GM21619 (cell line): Measurements from ENCODE around the gene TMEM132D.

Source experiments
- ATAC-seq: cut with Tn5 transposase; IDR thresholded peaks from one replicate; pipeline ENCODE4 v1.9.1; 2021; ENCODE audit not compliant: unreplicated experiment

TMEM132D gene

DNA sequence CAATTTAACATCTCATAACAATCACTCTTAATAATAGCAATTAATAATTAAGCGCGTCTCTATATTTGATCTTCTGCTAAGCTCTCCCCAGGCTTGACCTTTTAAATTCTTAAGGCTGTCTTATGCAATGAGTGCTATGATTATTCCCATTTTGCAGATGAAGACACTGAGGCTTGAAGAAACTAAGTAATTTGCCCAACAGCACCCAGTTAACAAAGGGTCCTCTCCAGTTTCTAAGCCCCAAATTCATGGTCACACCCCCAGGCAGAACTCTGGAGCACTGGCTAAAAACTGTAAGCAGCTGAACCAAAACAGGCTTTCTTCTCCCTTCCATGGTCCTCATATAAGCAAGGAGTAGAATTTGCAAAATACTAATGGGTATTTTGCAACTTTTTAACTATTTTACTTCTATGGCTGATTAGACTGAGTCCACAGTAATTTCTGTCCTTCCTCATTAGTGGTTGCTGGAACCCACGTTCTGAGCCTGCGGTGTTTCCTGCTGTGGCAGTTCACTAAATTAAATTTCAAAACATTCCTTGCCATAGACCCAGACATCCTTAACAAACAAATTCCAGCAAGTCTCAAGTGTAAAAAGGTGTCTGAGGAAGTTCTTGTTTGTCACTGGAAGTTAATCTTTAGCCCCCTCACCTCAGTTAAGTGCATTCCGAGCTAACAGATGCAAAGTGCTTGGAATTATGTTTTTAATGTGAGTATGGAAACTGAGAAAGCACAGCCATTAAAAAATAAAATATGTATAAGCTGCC, 76.5 kb downstream of the TMEM132D start:
- no peak for ATAC-seq

- ATAC-seq, result no peak
Observed at GRCh38 chr12:129826273-129826672, 77.6 kb downstream of the TMEM132D start.

DNA sequence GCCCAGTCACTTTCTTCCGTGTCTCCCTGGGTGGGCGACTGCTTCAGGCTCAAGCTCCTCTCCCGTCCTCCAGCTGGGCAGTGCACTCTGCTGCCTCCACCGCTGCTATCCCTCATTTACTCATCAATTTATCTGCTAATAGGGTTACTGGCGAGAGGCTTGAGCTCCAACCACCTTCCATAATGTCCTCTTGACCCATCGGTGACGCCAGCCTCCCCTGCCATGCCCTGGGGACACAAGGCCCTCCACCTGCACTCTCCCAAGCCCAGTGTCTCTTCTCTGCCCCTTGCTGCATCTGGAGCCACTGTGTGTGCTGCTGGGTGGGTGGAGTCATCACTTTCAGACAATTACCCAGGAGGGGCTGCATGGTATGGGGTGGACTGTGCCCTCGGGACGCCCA, 78.5 kb downstream of the TMEM132D start:
- no peak for ATAC-seq

DNA sequence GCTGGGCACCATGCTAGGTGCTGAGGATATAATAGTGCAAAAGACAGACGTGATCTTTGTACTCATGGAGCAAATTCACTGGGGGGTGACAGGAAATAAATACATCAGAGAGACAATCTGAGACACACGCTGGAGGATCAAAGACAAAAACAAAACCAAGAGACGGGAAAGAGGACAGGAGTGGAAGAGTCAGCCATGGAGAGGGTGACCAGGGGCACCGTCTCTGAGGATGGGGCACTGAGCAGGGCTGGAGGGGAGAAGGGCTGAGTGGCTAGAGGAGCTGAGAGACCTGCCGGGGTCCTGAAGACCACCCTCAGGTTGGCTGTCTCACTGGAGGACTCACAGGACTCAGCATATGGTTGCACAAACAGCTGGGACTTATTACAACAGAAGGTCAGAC, 81.9 kb downstream of the TMEM132D start:
- ATAC-seq, result no peak

GRCh38 chr12:129819391-129819790, 84.4 kb downstream of the TMEM132D start:
- ATAC-seq, result no peak

DNA sequence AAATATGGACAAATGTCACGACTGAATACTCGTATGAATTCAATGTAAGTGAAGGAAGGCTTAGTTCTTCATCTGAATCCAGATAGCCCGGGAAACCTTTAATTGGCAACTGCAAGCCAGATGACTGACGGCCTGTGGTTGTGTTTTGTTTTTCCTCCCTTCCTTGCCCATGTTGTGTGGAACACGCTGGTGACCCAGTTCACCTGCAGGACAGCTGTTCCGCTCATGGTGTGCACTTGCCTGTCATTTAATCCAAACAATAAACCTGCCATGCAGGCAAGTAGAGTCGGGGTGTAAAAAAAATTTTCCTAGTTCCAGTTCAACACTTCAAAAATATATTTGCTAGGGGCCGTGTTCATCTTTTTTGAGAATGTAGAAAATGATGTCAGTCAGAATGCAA, 88.0 kb downstream of the TMEM132D start:
- no peak for ATAC-seq

DNA sequence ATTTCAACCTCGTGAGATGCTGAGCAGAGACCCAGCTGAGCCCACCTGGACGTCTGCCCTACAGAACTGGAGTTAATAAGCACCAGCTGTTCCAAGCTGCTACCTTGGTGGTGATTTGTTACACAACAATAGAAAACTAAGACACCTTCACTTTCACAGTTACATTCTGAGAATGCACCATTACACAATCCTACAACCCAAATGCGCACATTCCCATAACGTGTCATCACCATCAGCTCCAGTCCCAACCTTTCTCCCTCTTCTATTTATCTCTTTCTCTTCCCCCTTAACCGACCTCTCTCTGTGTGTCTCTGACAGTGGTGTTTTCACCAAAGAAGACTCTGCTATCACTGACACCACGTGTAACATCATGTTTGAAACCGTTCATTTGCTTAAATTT, 91.9 kb downstream of the TMEM132D start:
- ATAC-seq, result no peak

DNA sequence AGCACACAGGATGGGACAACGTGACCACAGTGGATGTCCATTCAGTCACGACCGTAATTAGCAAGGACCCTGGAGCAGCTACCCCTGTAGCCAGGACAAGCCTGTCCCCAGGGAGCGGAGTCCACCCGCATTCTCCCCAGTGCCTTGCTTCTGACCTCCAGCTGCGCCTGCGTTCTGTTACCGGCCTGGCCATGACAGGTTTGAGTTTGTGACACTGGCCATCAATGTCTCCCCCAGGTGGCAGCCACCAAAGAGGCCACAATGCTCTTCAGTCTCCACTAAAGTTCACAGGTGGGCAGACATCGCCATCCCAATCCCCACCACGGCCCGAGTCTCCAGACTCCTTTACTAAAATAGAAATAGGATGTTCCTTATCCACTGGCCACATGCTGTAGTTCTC, 96.7 kb downstream of the TMEM132D start:
- no peak for ATAC-seq

DNA sequence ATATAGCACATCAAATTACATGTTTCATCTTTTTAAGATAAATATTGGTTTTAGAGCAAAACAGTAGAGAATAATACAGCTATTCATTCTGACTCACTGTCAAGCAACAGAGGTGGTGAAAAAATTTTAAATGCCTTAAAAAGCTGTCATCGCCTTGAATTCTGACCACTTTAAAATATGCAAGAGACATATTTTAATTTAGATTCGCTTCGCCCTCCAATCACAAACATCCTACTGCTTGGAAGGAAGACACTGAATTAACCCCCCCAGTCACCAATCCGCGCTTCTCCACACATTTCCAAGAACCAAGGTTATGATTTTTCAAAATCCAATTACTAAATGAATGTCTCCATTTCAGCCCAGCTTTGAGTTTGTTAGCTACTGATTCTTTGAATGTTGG, 112.4 kb downstream of the TMEM132D start:
- no peak for ATAC-seq

DNA sequence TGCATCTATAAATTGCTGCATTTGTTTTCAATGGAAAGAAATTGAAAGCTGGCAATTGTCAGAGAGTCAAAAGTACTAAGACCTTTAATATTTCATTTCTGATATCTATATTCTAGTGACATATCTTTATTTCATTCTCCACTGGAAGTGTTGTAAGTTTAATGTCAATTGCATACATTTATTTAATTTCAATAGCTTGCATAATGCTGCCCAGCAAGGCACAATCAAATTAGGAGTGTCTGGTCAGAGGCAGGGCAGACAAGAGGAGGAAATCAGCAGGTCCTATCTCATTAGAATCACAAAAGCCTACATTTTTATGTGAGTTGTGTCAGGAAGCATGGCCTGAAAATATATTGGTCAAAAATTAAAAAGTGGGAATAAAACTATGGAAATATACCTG, 112.9 kb downstream of the TMEM132D start:
- ATAC-seq, result no peak

DNA sequence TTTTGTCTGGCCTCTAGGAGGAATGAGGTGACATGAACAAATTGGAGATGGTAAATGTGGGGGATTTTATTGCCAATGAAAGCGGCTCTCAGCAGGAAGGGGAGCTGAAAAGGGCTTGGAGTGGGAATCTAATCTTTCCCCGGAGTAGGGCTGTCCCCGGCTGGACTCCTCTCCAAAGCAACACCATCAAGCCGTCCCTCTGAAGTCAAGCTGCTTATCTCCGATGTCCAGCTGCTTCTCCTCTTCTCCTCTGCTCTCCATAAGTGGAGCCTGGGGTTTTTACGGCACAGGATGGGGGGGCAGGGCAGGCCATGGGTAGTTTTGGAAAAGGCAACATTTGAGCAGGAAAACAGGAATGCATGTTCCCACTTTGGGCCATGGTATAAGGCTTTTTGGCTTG, 113.5 kb downstream of the TMEM132D start:
- ATAC-seq, result no peak

- ATAC-seq, result no peak
Observed at GRCh38 chr12:129789921-129790320, 113.9 kb downstream of the TMEM132D start.

- ATAC-seq, result no peak
Observed at GRCh38 chr12:129788506-129789084, 115.2 kb downstream of the TMEM132D start.

DNA sequence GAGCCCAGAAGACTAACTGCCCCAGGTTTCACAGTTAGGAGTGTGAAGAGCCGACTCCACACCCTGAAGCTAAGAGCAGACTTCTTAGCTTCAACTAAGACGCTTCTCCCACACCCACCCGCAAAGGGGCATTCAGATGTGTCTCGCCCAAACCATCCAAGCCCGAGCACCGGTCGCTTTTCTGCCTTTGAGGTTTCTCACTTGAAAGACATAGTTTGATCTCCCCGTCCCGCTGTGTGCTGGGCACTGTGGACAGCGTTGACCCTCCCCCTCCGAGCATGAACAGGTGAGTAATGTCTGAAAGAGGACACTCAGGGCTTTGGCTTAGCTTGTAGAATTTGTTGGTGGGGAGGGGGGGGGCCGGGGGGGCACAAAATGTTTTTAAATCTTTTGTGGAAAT, 123.8 kb downstream of the TMEM132D start:
- no peak for ATAC-seq

DNA sequence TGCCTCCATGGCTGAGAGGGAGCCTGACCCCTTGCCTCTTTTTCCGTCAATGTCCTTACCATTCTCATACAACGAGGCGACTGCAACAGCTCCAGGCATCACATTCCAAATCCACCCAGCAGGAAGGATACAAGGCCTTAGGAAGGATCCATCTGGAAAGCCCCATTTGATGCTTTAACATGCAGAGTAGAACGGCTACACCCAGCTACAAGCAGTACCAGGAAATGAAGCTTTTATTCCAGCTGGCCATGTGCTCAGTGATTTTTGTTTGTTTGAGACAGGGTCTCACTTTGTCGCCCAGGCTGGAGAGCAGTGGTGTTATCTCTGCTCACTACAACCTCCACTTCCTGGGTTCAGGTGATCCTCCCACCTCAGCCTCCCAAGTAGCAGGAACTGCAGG, 124.8 kb downstream of the TMEM132D start:
- no peak for ATAC-seq

DNA sequence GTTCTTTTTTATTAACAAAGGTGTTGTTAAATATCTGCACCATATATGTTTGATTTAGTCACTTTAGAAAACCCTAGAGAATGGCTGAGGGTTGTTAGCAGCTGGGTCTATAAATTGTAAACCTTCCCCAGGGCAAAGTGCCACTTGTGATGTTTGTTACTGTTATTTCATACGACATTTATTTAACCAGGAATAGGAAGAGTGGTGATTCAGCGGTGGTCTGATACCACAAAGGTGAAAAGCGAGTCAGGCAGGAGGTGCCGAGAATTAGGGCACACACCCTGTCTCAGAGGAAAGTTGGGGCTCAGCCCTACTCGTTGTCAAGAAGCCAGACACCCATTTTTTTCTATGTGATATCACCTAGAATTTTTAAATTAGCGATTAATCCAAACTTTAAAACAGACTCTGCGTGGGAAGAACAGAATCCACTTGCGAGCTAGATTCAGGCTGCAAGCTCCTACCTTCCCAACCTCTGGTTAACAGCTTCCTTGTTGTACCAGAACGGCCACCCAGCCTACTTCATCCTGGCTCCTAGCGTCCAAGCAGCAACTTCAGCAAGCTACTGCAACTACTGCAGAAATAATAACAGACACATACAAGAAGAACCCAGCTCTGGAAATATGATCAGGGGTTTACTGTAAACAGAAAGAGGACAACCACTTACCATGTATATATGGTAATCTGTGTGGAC, 126.7 kb downstream of the TMEM132D start:
- ATAC-seq, result no peak

- no peak for ATAC-seq
Observed at GRCh38 chr12:129772501-129773493, 131.0 kb downstream of the TMEM132D start.

- ATAC-seq, result no peak
Observed at GRCh38 chr12:129771238-129771637, 132.6 kb downstream of the TMEM132D start.

- ATAC-seq, result no peak
Observed at GRCh38 chr12:129765719-129766118, 138.1 kb downstream of the TMEM132D start.

DNA sequence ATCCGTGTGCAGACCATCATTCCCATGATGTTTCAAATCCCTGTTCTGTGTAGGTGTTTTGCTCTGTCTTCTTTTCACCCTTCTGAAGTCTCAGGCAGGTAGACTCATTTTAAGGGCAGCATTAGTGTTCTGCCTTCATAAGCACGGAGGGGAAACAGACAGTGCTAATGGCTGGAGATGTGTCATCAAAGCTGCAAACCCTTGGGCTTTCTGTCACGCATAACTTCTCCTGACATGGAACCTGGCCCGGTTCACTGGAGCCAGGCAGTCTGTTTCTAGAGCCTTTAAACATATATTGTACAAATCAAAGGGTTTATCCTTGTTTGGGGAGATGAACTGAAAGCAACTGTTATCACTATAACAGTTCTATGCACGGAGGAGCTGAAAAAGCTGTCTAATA, 141.4 kb downstream of the TMEM132D start:
- ATAC-seq, result no peak

DNA sequence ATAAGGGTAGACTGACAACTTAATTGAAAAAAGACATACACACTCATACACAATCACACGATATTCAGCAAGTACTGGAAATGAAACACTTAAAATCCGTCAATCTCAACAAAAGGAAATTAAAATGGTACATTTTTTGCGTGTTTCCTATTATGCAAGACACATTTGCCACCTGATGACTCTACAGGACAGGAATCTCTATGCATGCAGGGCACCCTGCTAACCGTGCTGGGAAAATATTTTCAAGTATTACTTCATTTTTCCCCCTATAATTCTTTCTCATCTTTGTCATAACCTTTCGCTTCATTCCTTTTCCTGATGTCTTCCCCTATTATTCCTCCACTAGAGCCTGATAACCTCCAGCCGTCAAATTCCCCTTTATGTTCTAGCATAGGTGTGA, 150.2 kb downstream of the TMEM132D start:
- ATAC-seq, result no peak
